Measurements from ENCODE around the gene ETV4.

DNA sequence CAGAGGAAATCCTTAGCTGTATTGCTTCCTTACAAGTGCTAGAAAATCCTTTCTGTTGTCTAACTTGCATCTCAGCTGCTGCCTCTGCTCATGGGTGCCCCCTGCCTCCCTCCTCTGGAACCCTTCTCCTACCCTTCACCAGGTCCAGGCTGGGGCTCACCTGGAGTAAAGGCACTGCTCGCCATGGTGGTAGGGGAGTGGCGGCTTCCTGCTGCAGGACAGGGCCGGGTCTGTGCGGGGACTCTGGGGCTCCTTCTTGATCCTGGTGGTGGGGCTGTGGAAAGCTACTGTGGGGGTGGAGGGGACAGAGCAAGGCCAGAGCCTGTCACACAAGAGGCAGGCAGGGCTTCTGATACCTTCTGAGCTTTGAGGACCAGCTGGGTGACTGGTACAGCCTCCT lies 12.4 kb downstream of the ETV4 start:
- TF ChIP-seq, protein P1, sequence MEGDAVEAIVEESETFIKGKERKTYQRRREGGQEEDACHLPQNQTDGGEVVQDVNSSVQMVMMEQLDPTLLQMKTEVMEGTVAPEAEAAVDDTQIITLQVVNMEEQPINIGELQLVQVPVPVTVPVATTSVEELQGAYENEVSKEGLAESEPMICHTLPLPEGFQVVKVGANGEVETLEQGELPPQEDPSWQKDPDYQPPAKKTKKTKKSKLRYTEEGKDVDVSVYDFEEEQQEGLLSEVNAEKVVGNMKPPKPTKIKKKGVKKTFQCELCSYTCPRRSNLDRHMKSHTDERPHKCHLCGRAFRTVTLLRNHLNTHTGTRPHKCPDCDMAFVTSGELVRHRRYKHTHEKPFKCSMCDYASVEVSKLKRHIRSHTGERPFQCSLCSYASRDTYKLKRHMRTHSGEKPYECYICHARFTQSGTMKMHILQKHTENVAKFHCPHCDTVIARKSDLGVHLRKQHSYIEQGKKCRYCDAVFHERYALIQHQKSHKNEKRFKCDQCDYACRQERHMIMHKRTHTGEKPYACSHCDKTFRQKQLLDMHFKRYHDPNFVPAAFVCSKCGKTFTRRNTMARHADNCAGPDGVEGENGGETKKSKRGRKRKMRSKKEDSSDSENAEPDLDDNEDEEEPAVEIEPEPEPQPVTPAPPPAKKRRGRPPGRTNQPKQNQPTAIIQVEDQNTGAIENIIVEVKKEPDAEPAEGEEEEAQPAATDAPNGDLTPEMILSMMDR (IDR thresholded peaks at IDR 0.05), result no peak
- no peak for TF ChIP-seq EZH2 (IDR thresholded peaks at IDR 0.05)

Measured in neural progenitor cell (in vitro differentiated cells).